Fibroblast of villous mesenchyme (primary cell): ENCODE data around the gene PTGR1. TPM values are rescaled to one million over a fixed set of nuclear protein-coding genes. Genes with fewer than 3 reads are reported as not detected.
A peak's percentile ranks its signal among the peaks of the same experiment; 100 is the strongest.

Experiments
- DNase-seq: peaks from one replicate; pipeline ENCODE4 v3.0.0-alpha.2; 2010; ENCODE audit warnings: low read depth
- H3K4me3 ChIP-seq: 2 replicates; pipeline ENCODE4 v1.5.1; 2011; ENCODE audit warnings: low read depth, mild to moderate bottlenecking, low read length
- total RNA-seq: library from RNA; depleted of rRNA; stranded (reverse); fragments of >200 nt; gene quantifications from 2 replicates; pipeline ENCODE4 v1.2.3, GENCODE V29; 2012
- TF ChIP-seq, protein P1 (sequence below): IDR thresholded peaks from 2 replicates; pipeline ENCODE4 v1.5.1; 2012; ENCODE audit warnings: low read depth, mild to moderate bottlenecking, low read length; ENCODE audit not compliant: insufficient read depth

The PTGR1 gene
- 85.4 and 116 TPM in 2 replicates for total RNA-seq

DNA sequence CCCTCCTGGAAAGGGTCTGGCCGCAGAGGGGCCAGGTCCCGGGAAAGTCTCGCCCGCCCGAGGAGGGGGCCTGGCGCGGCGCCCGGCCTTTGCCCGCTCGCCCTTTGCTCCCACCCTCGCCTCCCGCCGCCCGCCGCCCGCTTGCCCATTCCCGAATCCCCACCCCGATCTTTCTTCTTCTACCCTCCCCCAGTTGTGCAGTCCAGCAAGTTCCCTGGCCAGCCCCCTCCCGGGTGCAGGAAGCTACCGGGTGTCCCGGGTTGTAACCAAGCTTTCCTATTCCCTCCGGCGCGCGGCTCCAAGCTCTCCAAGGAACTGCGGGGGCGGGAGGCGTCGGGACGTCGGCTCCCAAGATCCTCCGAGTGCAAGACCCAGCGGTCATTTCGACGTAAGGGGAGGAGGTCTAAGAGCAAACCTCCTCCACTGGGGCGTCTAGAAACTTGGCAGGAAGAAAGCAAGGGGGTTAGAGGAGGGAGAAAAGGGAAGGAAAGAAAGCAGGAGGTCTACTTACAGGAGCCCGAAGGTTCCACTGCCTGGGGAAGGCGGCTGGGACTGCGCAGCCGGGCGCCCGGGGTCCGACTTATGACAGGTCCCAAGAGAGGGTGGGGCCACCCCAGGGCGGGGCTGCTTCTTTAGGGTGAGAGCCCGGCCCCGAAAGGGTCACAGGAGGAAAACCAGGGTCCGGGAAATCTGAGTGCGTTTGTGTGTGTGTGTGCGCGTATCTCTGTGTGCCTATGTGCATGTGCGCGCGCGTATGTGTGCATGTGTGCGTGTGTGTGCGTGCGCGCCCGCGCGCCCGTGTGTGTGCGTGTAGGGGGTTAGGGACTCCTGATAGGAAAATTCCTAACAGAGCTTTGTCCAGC, at the start of gene PTGR1:
Gene PTGR1, minus strand, starts transcription at position 556 of the 863 bp plus-strand sequence. CDS start 2,225 bp downstream, outside the sequence.
- TF ChIP-seq, protein P1, sequence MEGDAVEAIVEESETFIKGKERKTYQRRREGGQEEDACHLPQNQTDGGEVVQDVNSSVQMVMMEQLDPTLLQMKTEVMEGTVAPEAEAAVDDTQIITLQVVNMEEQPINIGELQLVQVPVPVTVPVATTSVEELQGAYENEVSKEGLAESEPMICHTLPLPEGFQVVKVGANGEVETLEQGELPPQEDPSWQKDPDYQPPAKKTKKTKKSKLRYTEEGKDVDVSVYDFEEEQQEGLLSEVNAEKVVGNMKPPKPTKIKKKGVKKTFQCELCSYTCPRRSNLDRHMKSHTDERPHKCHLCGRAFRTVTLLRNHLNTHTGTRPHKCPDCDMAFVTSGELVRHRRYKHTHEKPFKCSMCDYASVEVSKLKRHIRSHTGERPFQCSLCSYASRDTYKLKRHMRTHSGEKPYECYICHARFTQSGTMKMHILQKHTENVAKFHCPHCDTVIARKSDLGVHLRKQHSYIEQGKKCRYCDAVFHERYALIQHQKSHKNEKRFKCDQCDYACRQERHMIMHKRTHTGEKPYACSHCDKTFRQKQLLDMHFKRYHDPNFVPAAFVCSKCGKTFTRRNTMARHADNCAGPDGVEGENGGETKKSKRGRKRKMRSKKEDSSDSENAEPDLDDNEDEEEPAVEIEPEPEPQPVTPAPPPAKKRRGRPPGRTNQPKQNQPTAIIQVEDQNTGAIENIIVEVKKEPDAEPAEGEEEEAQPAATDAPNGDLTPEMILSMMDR: no peak
- peak; percentile 92 for DNase-seq
- peak within 1 kb of the TSS; percentile 82 for H3K4me3 ChIP-seq

GRCh38 chr9:111649016-111649415, 49.6 kb upstream of the PTGR1 start:
- no peak overlapping the region for H3K4me3 ChIP-seq
- TF ChIP-seq, protein P1: no peak
- DNase-seq: no peak

DNA sequence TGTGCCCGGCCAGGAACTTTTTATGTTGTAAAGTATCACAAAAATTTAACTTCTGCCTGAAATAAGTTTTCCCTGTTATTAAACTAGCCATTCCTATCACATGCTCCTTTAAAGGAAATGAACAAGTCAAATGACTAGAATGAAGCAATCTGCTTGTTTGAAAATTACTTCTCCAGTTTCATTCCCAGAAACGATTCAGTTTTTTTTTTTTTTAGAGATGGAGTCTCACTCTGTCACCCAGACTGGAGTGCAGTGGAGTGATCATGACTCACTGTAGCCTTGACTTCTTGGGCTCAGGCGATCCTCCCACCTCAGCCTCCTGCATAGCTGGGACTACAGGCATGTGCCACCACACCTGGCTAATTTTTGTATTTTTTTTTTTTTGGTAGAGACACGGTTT, 48.6 kb upstream of the PTGR1 start:
- peak; percentile 59 for DNase-seq
- TF ChIP-seq, protein P1: no peak
- no peak overlapping the region for H3K4me3 ChIP-seq

GRCh38 chr9:111646417-111646816, 47.0 kb upstream of the PTGR1 start:
- DNase-seq: no peak
- TF ChIP-seq, protein P1: no peak
- no peak overlapping the region for H3K4me3 ChIP-seq

- DNase-seq: peak; percentile 8
- TF ChIP-seq, protein P1: no peak
- no peak overlapping the region for H3K4me3 ChIP-seq
Measured at GRCh38 chr9:111645806-111646205, 46.4 kb upstream of the PTGR1 start.

DNA sequence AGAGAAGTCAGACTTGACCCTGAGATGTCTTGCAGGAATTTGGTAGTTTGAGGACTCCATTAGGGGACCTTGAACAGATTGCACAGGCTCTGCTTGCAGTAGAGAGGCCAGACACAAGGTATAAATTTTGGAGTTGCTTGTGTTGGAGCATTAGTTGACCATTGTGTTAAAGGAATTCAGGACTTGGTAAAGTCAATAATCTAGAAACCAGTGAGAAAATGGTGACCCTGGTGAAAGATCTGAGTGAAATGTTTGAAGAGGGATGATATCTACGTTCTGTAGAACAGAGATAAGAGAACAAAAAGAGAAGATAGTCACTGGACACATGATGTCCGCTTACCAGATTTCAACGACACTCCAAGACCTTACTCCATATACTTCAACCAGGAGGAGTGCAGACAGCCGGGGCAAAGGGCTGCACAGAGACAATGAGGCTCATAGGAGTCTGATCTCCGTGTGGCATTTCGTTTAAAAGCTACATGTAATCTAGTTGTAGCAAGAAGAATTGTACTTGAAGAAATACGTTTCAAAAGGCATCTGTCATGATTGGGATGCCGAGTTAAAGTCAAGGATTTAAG, 44.8 kb upstream of the PTGR1 start:
- DNase-seq: no peak
- TF ChIP-seq, protein P1: no peak
- H3K4me3 ChIP-seq: no peak overlapping the region
